Forelimb muscle (tissue), 1 donor: Measurements from ENCODE around the gene ITIH1. TPM values are rescaled to one million over a fixed set of nuclear protein-coding genes. Genes with fewer than 3 reads are reported as not detected.

Source experiments
- DNase-seq: peaks from one replicate; pipeline ENCODE4 v3.0.0-alpha.2; 2013; ENCODE audit warnings: low read depth
- polyA plus RNA-seq: library from polyadenylated mRNA; unstranded; fragments of 120-200 nt; gene quantifications from one replicate; pipeline ENCODE4 v1.2.1, GENCODE V29; 2013; ENCODE audit not compliant: insufficient read length

Gene ITIH1
- polyA plus RNA-seq, 1 donor: not detected

GRCh38 chr3:52789746-52790040 lies 12.3 kb downstream of the ITIH1 start:
- DNase-seq: no peak

- no peak for DNase-seq
Observed at GRCh38 chr3:52790337-52790736, 12.9 kb downstream of the ITIH1 start.

GRCh38 chr3:52790741-52791140 lies 13.3 kb downstream of the ITIH1 start:
- DNase-seq: no peak

- no peak for DNase-seq
Observed at GRCh38 chr3:52791366-52791765, 14.0 kb downstream of the ITIH1 start.

- no peak for DNase-seq
Observed at GRCh38 chr3:52791928-52792327, 14.5 kb downstream of the ITIH1 start.

- no peak for DNase-seq
Observed at GRCh38 chr3:52792413-52792812, 15.0 kb downstream of the ITIH1 start.

GRCh38 chr3:52792961-52793695 lies 15.7 kb downstream of the ITIH1 start:
- no peak for DNase-seq

- DNase-seq: no peak
Observed at GRCh38 chr3:52793702-52794611, 16.6 kb downstream of the ITIH1 start.

GRCh38 chr3:52794612-52795099 lies 17.3 kb downstream of the ITIH1 start, which contains the start of gene ITIH3:
TSS of gene ITIH3 (plus strand) at chr3:52794796. CDS start at chr3:52794804, 8 bp downstream.
- DNase-seq: no peak

GRCh38 chr3:52795298-52795900 lies 18.0 kb downstream of the ITIH1 start:
- no peak for DNase-seq

GRCh38 chr3:52796411-52796810 lies 19.0 kb downstream of the ITIH1 start:
- no peak for DNase-seq

- DNase-seq: no peak
Observed at GRCh38 chr3:52798376-52798977, 21.1 kb downstream of the ITIH1 start.

- no peak for DNase-seq
Observed at GRCh38 chr3:52798978-52799476, 21.6 kb downstream of the ITIH1 start.

- DNase-seq: no peak
Observed at GRCh38 chr3:52800079-52800478, 22.7 kb downstream of the ITIH1 start.

GRCh38 chr3:52801839-52802238 lies 24.4 kb downstream of the ITIH1 start:
- DNase-seq: no peak

- DNase-seq: no peak
Observed at GRCh38 chr3:52805270-52806039, 28.1 kb downstream of the ITIH1 start.

GRCh38 chr3:52809149-52809548 lies 31.8 kb downstream of the ITIH1 start:
- no peak for DNase-seq

GRCh38 chr3:52809662-52810377 lies 32.4 kb downstream of the ITIH1 start:
- DNase-seq: no peak

GRCh38 chr3:52810923-52811322 lies 33.5 kb downstream of the ITIH1 start:
- no peak for DNase-seq

- DNase-seq: no peak
Observed at GRCh38 chr3:52811452-52812011, 34.1 kb downstream of the ITIH1 start.
